Mucosa of descending colon (tissue), 3 donors: ENCODE data around the gene BCAT1. TPM values are rescaled to one million over a fixed set of nuclear protein-coding genes. Genes with fewer than 3 reads are reported as not detected.

Source experiments
- ATAC-seq: fragments of 200-7000 bp; cut with Tn5 transposase; one replicate; pipeline ENCODE4 v1.9.1; 2020; ENCODE audit warnings: mild to moderate bottlenecking, moderate library complexity
- DNase-seq, 3 donors: peaks; one replicate each; pipeline ENCODE4 v3.0.0-alpha.2; 2020
- H3K36me3 ChIP-seq: fragments of 200-600 bp; one replicate; pipeline ENCODE4 v1.8.0; 2021; ENCODE audit warnings: low read depth, mild to moderate bottlenecking
- H3K4me1 ChIP-seq: fragments of 200-600 bp; one replicate; pipeline ENCODE4 v1.8.0; 2021; ENCODE audit warnings: low read depth, mild to moderate bottlenecking
- H3K4me3 ChIP-seq: fragments of 200-600 bp; one replicate; pipeline ENCODE4 v1.8.0; 2021; ENCODE audit warnings: mild to moderate bottlenecking
- H3K9me3 ChIP-seq: fragments of 200-600 bp; one replicate; pipeline ENCODE4 v1.8.0; 2021; ENCODE audit warnings: mild to moderate bottlenecking
- intact Hi-C, 2 donors: fragments of 100-400 bp; cut with DNase I in 1 of 2; cut with micrococcal nuclease in 1 of 2; formaldehyde crosslinking; loops; one replicate each; pipeline versions ENCODE4 v1.11.0 to v1.11.1; 2022; cut with DNase I, micrococcal nuclease
- total RNA-seq, 3 donors: library from RNA; stranded (reverse); fragmentation: NEBNext Ultra II Directional in 2 of 3; extraction: Animal tissue kit (Norgen Biotek cat#: 25700) in 2 of 3; gene quantifications; one replicate each; pipeline versions ENCODE4 v1.2.1 to v1.2.4, GENCODE V29; 2021 to 2023
- TF ChIP-seq, protein P1 (sequence below): fragments of 200-600 bp; IDR thresholded peaks from one replicate; pipeline ENCODE4 v1.8.0; 2022; ENCODE audit warnings: antibody characterized with exemption, mild to moderate bottlenecking
- donor health status: DM: no; HTN: no; CAD: no; lungs with moderate emphysema.
- donor health status: DM: no; HTN: no; CAD: no.
- donor health status: DM: no; HTN: yes; CAD: no.

Gene BCAT1
- total RNA-seq, 3 donors from 2014 or later: 5.3 to 19.7 (median 11.1) TPM

DNA sequence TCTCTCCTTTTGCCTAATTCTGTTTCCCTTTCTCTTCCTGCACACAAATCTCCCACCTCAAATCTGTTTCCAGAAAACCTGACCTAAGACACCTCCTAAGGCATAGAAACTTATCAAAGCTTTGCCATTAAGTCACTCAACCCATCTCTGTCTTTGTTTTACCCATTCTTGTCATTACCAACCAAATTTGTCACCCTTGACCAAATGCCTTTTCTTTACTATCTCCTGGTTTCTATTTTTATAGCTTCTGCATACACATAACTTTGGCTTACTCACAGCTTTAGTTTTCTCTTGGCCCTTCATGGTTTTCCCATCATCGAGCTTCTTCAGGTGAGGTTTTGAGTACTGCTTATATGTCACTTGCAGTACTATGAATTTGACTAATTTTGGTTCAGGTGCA lies 184.2 kb downstream of the BCAT1 start:
- DNase-seq (no peak), ATAC-seq (no peak)
- TF ChIP-seq, protein P1, sequence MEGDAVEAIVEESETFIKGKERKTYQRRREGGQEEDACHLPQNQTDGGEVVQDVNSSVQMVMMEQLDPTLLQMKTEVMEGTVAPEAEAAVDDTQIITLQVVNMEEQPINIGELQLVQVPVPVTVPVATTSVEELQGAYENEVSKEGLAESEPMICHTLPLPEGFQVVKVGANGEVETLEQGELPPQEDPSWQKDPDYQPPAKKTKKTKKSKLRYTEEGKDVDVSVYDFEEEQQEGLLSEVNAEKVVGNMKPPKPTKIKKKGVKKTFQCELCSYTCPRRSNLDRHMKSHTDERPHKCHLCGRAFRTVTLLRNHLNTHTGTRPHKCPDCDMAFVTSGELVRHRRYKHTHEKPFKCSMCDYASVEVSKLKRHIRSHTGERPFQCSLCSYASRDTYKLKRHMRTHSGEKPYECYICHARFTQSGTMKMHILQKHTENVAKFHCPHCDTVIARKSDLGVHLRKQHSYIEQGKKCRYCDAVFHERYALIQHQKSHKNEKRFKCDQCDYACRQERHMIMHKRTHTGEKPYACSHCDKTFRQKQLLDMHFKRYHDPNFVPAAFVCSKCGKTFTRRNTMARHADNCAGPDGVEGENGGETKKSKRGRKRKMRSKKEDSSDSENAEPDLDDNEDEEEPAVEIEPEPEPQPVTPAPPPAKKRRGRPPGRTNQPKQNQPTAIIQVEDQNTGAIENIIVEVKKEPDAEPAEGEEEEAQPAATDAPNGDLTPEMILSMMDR: no peak
- H3K9me3 ChIP-seq: no peaks in the 10 kb centered on the region
- H3K36me3 ChIP-seq: no peaks in the 10 kb centered on the region
- H3K4me3 ChIP-seq: no peak overlapping the region
- intact Hi-C loops: no loop called here
- H3K4me1 ChIP-seq: no peaks in the 10 kb centered on the region

DNA sequence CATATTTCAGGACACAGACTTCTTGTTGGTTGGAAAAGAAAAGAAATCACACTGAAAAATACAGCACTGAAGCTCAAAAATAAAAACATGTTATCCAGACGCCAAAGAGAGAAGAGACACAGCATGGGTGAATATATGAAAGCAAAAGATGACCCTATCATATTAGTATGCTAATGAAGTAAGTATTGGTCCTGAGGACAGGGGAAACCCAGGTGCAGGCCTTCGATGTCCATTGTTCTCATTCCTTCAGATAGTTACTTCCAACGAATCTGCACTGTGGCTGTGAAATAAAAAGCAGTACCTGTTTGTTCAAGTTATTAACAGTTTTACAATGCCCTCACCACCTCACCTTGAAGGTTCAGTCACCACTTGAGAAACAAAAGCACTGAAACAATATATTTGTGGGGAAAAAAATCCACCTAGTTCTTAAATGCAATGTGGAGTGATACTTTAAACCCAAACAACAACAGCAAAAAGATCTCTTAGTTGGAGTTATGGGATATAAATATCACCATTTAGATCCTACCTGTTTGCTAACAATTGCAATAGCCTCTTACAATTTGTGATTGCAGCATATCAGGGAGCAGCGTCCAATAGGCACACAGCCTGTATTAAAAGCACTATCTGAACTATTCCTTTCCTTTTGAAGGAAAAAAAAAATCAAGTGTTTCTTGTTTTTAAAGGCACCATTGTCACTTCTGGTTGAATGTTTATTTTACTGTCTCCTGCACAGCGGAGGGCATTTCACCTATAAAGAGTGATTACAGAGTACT lies 188.1 kb downstream of the BCAT1 start:
- no peaks in the 10 kb centered on the region for H3K36me3 ChIP-seq
- TF ChIP-seq, protein P1: no peak
- no peak for ATAC-seq
- H3K4me3 ChIP-seq: no peak overlapping the region
- intact Hi-C loops: no loop called here
- no peaks in the 10 kb centered on the region for H3K4me1 ChIP-seq
- no peak for DNase-seq
- H3K9me3 ChIP-seq: no peaks in the 10 kb centered on the region

DNA sequence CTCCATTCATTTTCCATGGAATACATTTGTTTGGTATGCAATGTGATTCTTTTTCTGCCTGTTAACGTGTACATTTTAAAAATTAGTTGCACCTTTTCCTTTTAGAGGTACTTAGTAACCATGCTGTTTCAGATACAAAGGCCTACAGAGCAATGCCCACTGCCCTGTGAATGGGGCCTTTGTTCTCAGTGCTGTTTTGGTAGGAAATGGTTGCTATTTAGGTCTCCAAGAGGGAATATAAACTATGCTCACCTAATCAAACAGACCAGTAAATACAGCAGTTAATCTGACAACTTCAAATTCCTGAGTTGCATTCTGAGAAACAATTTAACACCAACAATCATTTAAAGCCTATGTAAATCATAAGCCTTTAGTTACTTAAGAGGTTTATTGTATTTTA lies 188.7 kb downstream of the BCAT1 start:
- ATAC-seq: no peak
- no peaks in the 10 kb centered on the region for H3K4me1 ChIP-seq
- intact Hi-C loops: no loop called here
- TF ChIP-seq, protein P1: no peak
- no peak overlapping the region for H3K4me3 ChIP-seq
- no peaks in the 10 kb centered on the region for H3K36me3 ChIP-seq
- no peaks in the 10 kb centered on the region for H3K9me3 ChIP-seq
- no peak for DNase-seq

Other genes starting within 250 kb of the BCAT1 start
- 1 to 10 TPM in 1 of 3 donors, not detected in 2; 1.0 TPM for gene DNAI7, start 246.1 kb upstream of the BCAT1 start, total RNA-seq
- gene ETFRF1, start 246.1 kb upstream of the BCAT1 start, total RNA-seq: 10 to 100 TPM; 13.7 to 26.4 (median 19.6) TPM